Astrocyte (in vitro differentiated cells and primary cell): Measurements from ENCODE around the gene CCNYL1. TPM values are rescaled to one million over a fixed set of nuclear protein-coding genes. Genes with fewer than 3 reads are reported as not detected.

ENCODE experiments used
- DNase-seq: peaks from one replicate; pipeline ENCODE4 v3.0.0-alpha.2; 2010; ENCODE audit warnings: low read depth
- FAIRE-seq: peaks from 2 replicates; lab custom pipeline; 2011; peaks lifted over from hg19 to GRCh38; lab: Jason Lieb, UNC
- H2AFZ ChIP-seq: 2 replicates; pipeline ENCODE4 v1.6.0; 2012; ENCODE audit warnings: low read depth, low read length, inconsistent platforms
- H3K27ac ChIP-seq: 2 replicates; pipeline ENCODE4 v1.5.1; 2011; ENCODE audit warnings: low read depth, low read length, inconsistent platforms
- H3K27me3 ChIP-seq: 2 replicates; pipeline ENCODE4 v1.6.0; 2011; ENCODE audit warnings: low read length, inconsistent platforms; ENCODE audit not compliant: insufficient read depth
- H3K36me3 ChIP-seq: 2 replicates; pipeline ENCODE4 v1.5.1; 2011; ENCODE audit warnings: low read length, inconsistent platforms; ENCODE audit not compliant: insufficient read depth
- H3K4me1 ChIP-seq: 2 replicates; pipeline ENCODE4 v1.5.1; 2011; ENCODE audit warnings: low read length, inconsistent platforms; ENCODE audit not compliant: insufficient read depth
- H3K4me2 ChIP-seq: 2 replicates; pipeline ENCODE4 v1.6.0; 2012; ENCODE audit warnings: low read length, inconsistent platforms
- H3K4me3 ChIP-seq: 2 replicates; pipeline ENCODE4 v1.5.1; 2011; ENCODE audit warnings: low read depth, mild to moderate bottlenecking, low read length, inconsistent platforms; ENCODE audit not compliant: insufficient read depth
- H3K79me2 ChIP-seq: 2 replicates; pipeline ENCODE4 v1.6.0; 2012; ENCODE audit warnings: mild to moderate bottlenecking, low read length, inconsistent platforms; ENCODE audit not compliant: insufficient read depth
- H3K9ac ChIP-seq: 2 replicates; pipeline ENCODE4 v1.6.0; 2012; ENCODE audit warnings: mild to moderate bottlenecking, low read length, inconsistent platforms
- H3K9me3 ChIP-seq: 2 replicates; pipeline ENCODE4 v1.5.1; 2012; ENCODE audit warnings: low read depth, mild to moderate bottlenecking, low read length, inconsistent platforms; ENCODE audit not compliant: insufficient read depth
- H4K20me1 ChIP-seq: 2 replicates; pipeline ENCODE4 v1.6.0; 2012; ENCODE audit warnings: low read length, inconsistent platforms; ENCODE audit not compliant: insufficient read depth
- H3K27ac Mint-ChIP-seq: one replicate; pipeline ENCODE4 v1.8.0; 2021; ENCODE audit warnings: mild to moderate bottlenecking, mixed read lengths; ENCODE audit not compliant: unreplicated experiment
- H3K27me3 Mint-ChIP-seq: one replicate; pipeline ENCODE4 v1.8.0; 2021; ENCODE audit warnings: low read depth, mixed read lengths; ENCODE audit not compliant: unreplicated experiment
- H3K36me3 Mint-ChIP-seq: one replicate; pipeline ENCODE4 v1.8.0; 2021; ENCODE audit warnings: low read depth, mixed read lengths; ENCODE audit not compliant: unreplicated experiment
- H3K4me1 Mint-ChIP-seq: one replicate; pipeline ENCODE4 v1.8.0; 2021; ENCODE audit warnings: low read depth, mixed read lengths; ENCODE audit not compliant: unreplicated experiment
- H3K4me3 Mint-ChIP-seq: one replicate; pipeline ENCODE4 v1.8.0; 2021; ENCODE audit warnings: mild to moderate bottlenecking, moderate library complexity, mixed read lengths; ENCODE audit not compliant: unreplicated experiment
- H3K9me3 Mint-ChIP-seq: one replicate; pipeline ENCODE4 v1.8.0; 2021; ENCODE audit warnings: mild to moderate bottlenecking, mixed read lengths; ENCODE audit not compliant: unreplicated experiment
- CTCF ChIP-seq: IDR thresholded peaks from 2 replicates; pipeline ENCODE4 v1.5.1; 2011; ENCODE audit warnings: low read depth, mild to moderate bottlenecking, inconsistent platforms, low read length, moderate library complexity; ENCODE audit not compliant: insufficient read depth
- EZH2 ChIP-seq: IDR thresholded peaks from 2 replicates; pipeline ENCODE4 v1.6.1; 2012; ENCODE audit warnings: mild to moderate bottlenecking, low read length, inconsistent platforms; ENCODE audit not compliant: insufficient read depth
- total RNA-seq: library from RNA; stranded (reverse); gene quantifications from 2 replicates; pipeline ENCODE4 v1.2.1, GENCODE V29; 2021

CCNYL1 gene
- total RNA-seq, 1 donor from 2014 or later: 35.2 TPM

- no peak overlapping the region for H2AFZ ChIP-seq
- Mint-ChIP-seq H3K4me1 (peaks cover 4% of the 10 kb centered on the region), H3K4me3 (no peak overlapping the region), H3K27ac (no peak overlapping the region), H3K27me3 (peaks cover 10% of the 10 kb centered on the region), H3K9me3 (no peaks in the 10 kb centered on the region), H3K36me3 (no peaks in the 10 kb centered on the region)
- no peak overlapping the region for H3K27ac ChIP-seq
- H3K4me2 ChIP-seq: no peak overlapping the region
- H3K9me3 ChIP-seq: no peaks in the 10 kb centered on the region
- no peak overlapping the region for H3K9ac ChIP-seq
- TF ChIP-seq EZH2 (no peak), CTCF (no peak)
- H3K4me3 ChIP-seq: no peak overlapping the region
- H3K4me1 ChIP-seq: no peaks in the 10 kb centered on the region
- H4K20me1 ChIP-seq: no peaks in the 10 kb centered on the region
- DNase-seq (no peak), FAIRE-seq (no peak)
- no peaks in the 10 kb centered on the region for H3K36me3 ChIP-seq
- H3K79me2 ChIP-seq: no peaks in the 10 kb centered on the region
- no peaks in the 10 kb centered on the region for H3K27me3 ChIP-seq
Measured at GRCh38 chr2:207778298-207778882, 67.0 kb downstream of the CCNYL1 start.

GRCh38 chr2:207779523-207779922 lies 68.1 kb downstream of the CCNYL1 start:
- DNase-seq (no peak), FAIRE-seq (no peak)
- Histone ChIP-seq H3K36me3 (no peaks in the 10 kb centered on the region), H3K4me1 (no peaks in the 10 kb centered on the region), H3K27ac (no peak overlapping the region), H3K4me3 (no peak overlapping the region), H4K20me1 (no peaks in the 10 kb centered on the region), H3K4me2 (no peak overlapping the region), H3K79me2 (no peaks in the 10 kb centered on the region), H3K27me3 (no peaks in the 10 kb centered on the region), H3K9ac (no peak overlapping the region), H2AFZ (no peak overlapping the region), H3K9me3 (no peaks in the 10 kb centered on the region)
- no peak for TF ChIP-seq CTCF
- no peak for TF ChIP-seq EZH2
- Mint-ChIP-seq H3K4me1 (peaks cover 4% of the 10 kb centered on the region), H3K36me3 (no peaks in the 10 kb centered on the region), H3K27me3 (peaks cover 10% of the 10 kb centered on the region), H3K4me3 (no peak overlapping the region), H3K27ac (no peak overlapping the region), H3K9me3 (no peaks in the 10 kb centered on the region)

GRCh38 chr2:207782238-207783030 lies 71.0 kb downstream of the CCNYL1 start:
- TF ChIP-seq CTCF: no peak
- no peak for TF ChIP-seq EZH2
- H3K36me3 Mint-ChIP-seq: no peaks in the 10 kb centered on the region
- Histone ChIP-seq H3K9ac (no peak overlapping the region), H3K36me3 (no peaks in the 10 kb centered on the region), H4K20me1 (no peaks in the 10 kb centered on the region), H3K79me2 (no peaks in the 10 kb centered on the region), H3K9me3 (no peaks in the 10 kb centered on the region), H3K4me3 (no peak overlapping the region), H3K27ac (no peak overlapping the region), H3K4me2 (no peak overlapping the region), H2AFZ (no peak overlapping the region), H3K27me3 (no peaks in the 10 kb centered on the region), H3K4me1 (no peaks in the 10 kb centered on the region)
- no peak for DNase-seq
- H3K9me3 Mint-ChIP-seq: no peaks in the 10 kb centered on the region
- H3K27me3 Mint-ChIP-seq: peaks cover 8% of the 10 kb centered on the region
- no peak overlapping the region for H3K4me3 Mint-ChIP-seq
- peaks cover 4% of the 10 kb centered on the region for H3K4me1 Mint-ChIP-seq
- FAIRE-seq: no peak
- H3K27ac Mint-ChIP-seq: no peak overlapping the region
